CD4-positive, alpha-beta T cell treated with Interleukin-12 subunit alpha and Interleukin-12 subunit beta, for 1 hour (primary cell): ENCODE measurements around the gene ARHGEF12.

ENCODE experiments used
- DNase-seq: peaks from one replicate; pipeline ENCODE4 v3.0.0-alpha.2; 2020

ARHGEF12 gene

GRCh38 chr11:120335908-120336640 is at the start of gene ARHGEF12:
Gene ARHGEF12, plus strand, starts transcription at chr11:120336413. Its CDS starts 831 bp downstream, at chr11:120337244.
- peak; percentile 83 for DNase-seq

GRCh38 chr11:120288021-120288420 is 48.2 kb upstream of the ARHGEF12 start:
- no peak for DNase-seq

GRCh38 chr11:120289426-120289825 is 46.8 kb upstream of the ARHGEF12 start:
- DNase-seq, result no peak

- no peak for DNase-seq
These were observed 45.3 kb upstream of the ARHGEF12 start for GRCh38 chr11:120290956-120291355.

- DNase-seq, result no peak
These were observed 43.0 kb upstream of the ARHGEF12 start for GRCh38 chr11:120293038-120293800.

GRCh38 chr11:120294096-120294495 is 42.1 kb upstream of the ARHGEF12 start:
- no peak for DNase-seq

- DNase-seq, result no peak
These were observed 41.1 kb upstream of the ARHGEF12 start for GRCh38 chr11:120295099-120295498.

GRCh38 chr11:120296554-120296953 is 39.7 kb upstream of the ARHGEF12 start:
- no peak for DNase-seq

GRCh38 chr11:120298461-120298860 is 37.8 kb upstream of the ARHGEF12 start:
- DNase-seq, result no peak

- DNase-seq, result no peak
These were observed 34.0 kb upstream of the ARHGEF12 start for GRCh38 chr11:120302001-120302805.

GRCh38 chr11:120303004-120303637 is 33.1 kb upstream of the ARHGEF12 start:
- peak; percentile 54 for DNase-seq

GRCh38 chr11:120304526-120304925 is 31.7 kb upstream of the ARHGEF12 start:
- no peak for DNase-seq

GRCh38 chr11:120305286-120305685 is 30.9 kb upstream of the ARHGEF12 start:
- no peak for DNase-seq

- no peak for DNase-seq
These were observed 29.5 kb upstream of the ARHGEF12 start for GRCh38 chr11:120306519-120307242.

GRCh38 chr11:120307476-120307875 is 28.7 kb upstream of the ARHGEF12 start:
- no peak for DNase-seq

- no peak for DNase-seq
These were observed 28.1 kb upstream of the ARHGEF12 start for GRCh38 chr11:120308081-120308480.

- DNase-seq, result no peak
These were observed 25.3 kb upstream of the ARHGEF12 start for GRCh38 chr11:120310870-120311269.

GRCh38 chr11:120314861-120315260 is 21.4 kb upstream of the ARHGEF12 start:
- DNase-seq, result no peak

GRCh38 chr11:120316880-120317688 is 19.1 kb upstream of the ARHGEF12 start:
- DNase-seq, result no peak

- no peak for DNase-seq
These were observed 18.3 kb upstream of the ARHGEF12 start for GRCh38 chr11:120317689-120318480.
